G401 (cell line): ENCODE results near the gene EPHA7. TPM values are rescaled to one million over a fixed set of nuclear protein-coding genes. Genes with fewer than 3 reads are reported as not detected.
A peak's percentile ranks its signal among the peaks of the same experiment; 100 is the strongest.

ENCODE experiments used
- DNase-seq: peaks from one replicate; pipeline ENCODE4 v3.0.0-alpha.2; 2015; ENCODE audit warnings: low spot score
- in situ Hi-C: cut with HindIII; loops from 2 replicates; pipeline ENCODE4 v1.10.0; 2016; ENCODE audit warnings: low sequenced_read_pairs, mixed read lengths
- total RNA-seq: library from RNA; depleted of rRNA; stranded (reverse); fragments of >200 nt; shearing (Covaris generic); gene quantifications from 2 replicates; pipeline ENCODE4 v1.2.3, GENCODE V29; 2014

EPHA7 gene
- total RNA-seq, 1 experiment from 2014 or later, result 1.5 TPM

- in situ Hi-C loops, result no loop called here
- DNase-seq, result peak; percentile 59
Measured at GRCh38 chr6:93398723-93399122, 20.6 kb downstream of the EPHA7 start.

- peak; percentile 59 for DNase-seq
Measured at GRCh38 chr6:93394471-93394870, 24.9 kb downstream of the EPHA7 start.

GRCh38 chr6:93393554-93394074, 25.7 kb downstream of the EPHA7 start:
- DNase-seq, result no peak
- in situ Hi-C loops, result no loop called here

More at GRCh38 chr6:93394471-93394870, 24.9 kb downstream of the EPHA7 start:
- in situ Hi-C loops, result no loop called here

- no peak for DNase-seq
- in situ Hi-C loops, result no loop called here
Measured at GRCh38 chr6:93392797-93393196, 26.6 kb downstream of the EPHA7 start.

- no peak for DNase-seq
- in situ Hi-C loops, result no loop called here
Measured at GRCh38 chr6:93391965-93392364, 27.4 kb downstream of the EPHA7 start.

GRCh38 chr6:93389192-93389591, 30.2 kb downstream of the EPHA7 start:
- DNase-seq, result no peak
- in situ Hi-C loops, result no loop called here

GRCh38 chr6:93388070-93388469, 31.3 kb downstream of the EPHA7 start:
- in situ Hi-C loops, result no loop called here
- no peak for DNase-seq

- in situ Hi-C loops, result no loop called here
- DNase-seq, result no peak
Measured at GRCh38 chr6:93376026-93376540, 43.3 kb downstream of the EPHA7 start.

- no peak for DNase-seq
- in situ Hi-C loops, result no loop called here
Measured at GRCh38 chr6:93373445-93373844, 45.9 kb downstream of the EPHA7 start.

GRCh38 chr6:93371756-93372155, 47.6 kb downstream of the EPHA7 start:
- in situ Hi-C loops, result no loop called here
- DNase-seq, result peak; percentile 63

GRCh38 chr6:93369586-93370134, 49.7 kb downstream of the EPHA7 start:
- in situ Hi-C loops, result no loop called here
- peak; percentile 60 for DNase-seq

GRCh38 chr6:93366506-93366905, 52.9 kb downstream of the EPHA7 start:
- peak; percentile 77 for DNase-seq
- in situ Hi-C loops, result no loop called here

GRCh38 chr6:93365445-93365844, 53.9 kb downstream of the EPHA7 start:
- in situ Hi-C loops, result no loop called here
- DNase-seq, result peak; percentile 40

GRCh38 chr6:93358435-93358834, 60.9 kb downstream of the EPHA7 start:
- in situ Hi-C loops, result no loop called here
- DNase-seq, result no peak

- in situ Hi-C loops, result no loop called here
Measured at GRCh38 chr6:93352604-93353003, 66.8 kb downstream of the EPHA7 start.

GRCh38 chr6:93351222-93351621, 68.1 kb downstream of the EPHA7 start:
- no peak for DNase-seq

More at GRCh38 chr6:93352604-93353003, 66.8 kb downstream of the EPHA7 start:
- no peak for DNase-seq

GRCh38 chr6:93350774-93351173, 68.6 kb downstream of the EPHA7 start:
- in situ Hi-C loops, result no loop called here

More at GRCh38 chr6:93351222-93351621, 68.1 kb downstream of the EPHA7 start:
- in situ Hi-C loops, result no loop called here

GRCh38 chr6:93344333-93344835, 75.0 kb downstream of the EPHA7 start:
- no peak for DNase-seq
- in situ Hi-C loops, result no loop called here

More at GRCh38 chr6:93350774-93351173, 68.6 kb downstream of the EPHA7 start:
- no peak for DNase-seq

- in situ Hi-C loops, result no loop called here
- no peak for DNase-seq
Measured at GRCh38 chr6:93343476-93343875, 75.9 kb downstream of the EPHA7 start.

GRCh38 chr6:93341900-93342613, 77.3 kb downstream of the EPHA7 start:
- peak; percentile 77 for DNase-seq
- in situ Hi-C loops, result no loop called here
